Measurements from ENCODE around the gene CYP1A2. TPM values are rescaled to one million over a fixed set of nuclear protein-coding genes. Genes with fewer than 3 reads are reported as not detected.

The CYP1A2 gene
- total RNA-seq, 2 experiments from 2014 or later, result not detected

GRCh38 chr15:74788042-74788682 is 39.5 kb downstream of the CYP1A2 start:
- Mint-ChIP-seq H3K27ac (peak overlapping the region; percentile 99), H3K9me3 (no peaks in the 10 kb centered on the region), H3K4me1 (peaks cover 65% of the 10 kb centered on the region), H3K36me3 (peaks cover 65% of the 10 kb centered on the region), H3K27me3 (no peaks in the 10 kb centered on the region), H3K4me3 (peak overlapping the region; percentile 89)
- DNase-seq, result no peak

GRCh38 chr15:74788683-74789151 is 40.1 kb downstream of the CYP1A2 start:
- Mint-ChIP-seq H3K4me3 (peak overlapping the region; percentile 89), H3K4me1 (peaks cover 70% of the 10 kb centered on the region), H3K27me3 (no peaks in the 10 kb centered on the region), H3K36me3 (peaks cover 59% of the 10 kb centered on the region), H3K9me3 (no peaks in the 10 kb centered on the region), H3K27ac (peak overlapping the region; percentile 99)
- peak; percentile 69 for DNase-seq

- H3K9me3 Mint-ChIP-seq, result no peaks in the 10 kb centered on the region
- no peak for DNase-seq
- peak overlapping the region; percentile 89 for H3K4me3 Mint-ChIP-seq
- no peaks in the 10 kb centered on the region for H3K27me3 Mint-ChIP-seq
- H3K4me1 Mint-ChIP-seq, result peaks cover 72% of the 10 kb centered on the region
- peak overlapping the region; percentile 99 for H3K27ac Mint-ChIP-seq
- peaks cover 55% of the 10 kb centered on the region for H3K36me3 Mint-ChIP-seq
Measured at GRCh38 chr15:74789171-74789631, 40.6 kb downstream of the CYP1A2 start.

GRCh38 chr15:74789741-74790079 is 41.1 kb downstream of the CYP1A2 start:
- H3K36me3 Mint-ChIP-seq, result peaks cover 51% of the 10 kb centered on the region

GRCh38 chr15:74790080-74790916 is 41.7 kb downstream of the CYP1A2 start:
- peak; percentile 64 for DNase-seq
- Mint-ChIP-seq H3K27me3 (no peaks in the 10 kb centered on the region), H3K4me1 (peaks cover 78% of the 10 kb centered on the region), H3K27ac (peak overlapping the region; percentile 99), H3K36me3 (peaks cover 47% of the 10 kb centered on the region), H3K9me3 (no peaks in the 10 kb centered on the region), H3K4me3 (peak overlapping the region; percentile 89)

More at GRCh38 chr15:74789741-74790079, 41.1 kb downstream of the CYP1A2 start:
- H3K4me1 Mint-ChIP-seq, result peaks cover 76% of the 10 kb centered on the region
- H3K27ac Mint-ChIP-seq, result peak overlapping the region; percentile 99
- no peaks in the 10 kb centered on the region for H3K27me3 Mint-ChIP-seq
- no peaks in the 10 kb centered on the region for H3K9me3 Mint-ChIP-seq
- peak overlapping the region; percentile 89 for H3K4me3 Mint-ChIP-seq
- no peak for DNase-seq

GRCh38 chr15:74791007-74791406 is 42.4 kb downstream of the CYP1A2 start:
- no peaks in the 10 kb centered on the region for H3K9me3 Mint-ChIP-seq
- peak overlapping the region; percentile 99 for H3K27ac Mint-ChIP-seq
- H3K27me3 Mint-ChIP-seq, result no peaks in the 10 kb centered on the region
- H3K4me3 Mint-ChIP-seq, result peak overlapping the region; percentile 49
- H3K4me1 Mint-ChIP-seq, result peaks cover 83% of the 10 kb centered on the region
- DNase-seq, result no peak
- peaks cover 43% of the 10 kb centered on the region for H3K36me3 Mint-ChIP-seq

- Mint-ChIP-seq H3K4me1 (peaks cover 86% of the 10 kb centered on the region), H3K9me3 (no peaks in the 10 kb centered on the region), H3K4me3 (peak overlapping the region; percentile 49), H3K27me3 (no peaks in the 10 kb centered on the region), H3K36me3 (peaks cover 45% of the 10 kb centered on the region), H3K27ac (peak overlapping the region; percentile 89)
- DNase-seq, result no peak
Measured at GRCh38 chr15:74791667-74792066, 43.0 kb downstream of the CYP1A2 start.

GRCh38 chr15:74792227-74793016 is 43.8 kb downstream of the CYP1A2 start:
- Mint-ChIP-seq H3K27ac (peak overlapping the region; percentile 89), H3K36me3 (peaks cover 44% of the 10 kb centered on the region), H3K9me3 (no peaks in the 10 kb centered on the region), H3K4me3 (peak overlapping the region; percentile 49), H3K4me1 (peaks cover 82% of the 10 kb centered on the region), H3K27me3 (no peaks in the 10 kb centered on the region)
- DNase-seq, result no peak

- H3K27ac Mint-ChIP-seq, result peak overlapping the region; percentile 89
- H3K4me1 Mint-ChIP-seq, result peaks cover 82% of the 10 kb centered on the region
- peaks cover 42% of the 10 kb centered on the region for H3K36me3 Mint-ChIP-seq
- DNase-seq, result peak; percentile 75
- peak overlapping the region; percentile 8 for H3K4me3 Mint-ChIP-seq
- no peaks in the 10 kb centered on the region for H3K27me3 Mint-ChIP-seq
- H3K9me3 Mint-ChIP-seq, result no peaks in the 10 kb centered on the region
Measured at GRCh38 chr15:74793135-74794028, 44.7 kb downstream of the CYP1A2 start.

GRCh38 chr15:74794248-74794969 is 45.8 kb downstream of the CYP1A2 start:
- DNase-seq, result no peak
- no peaks in the 10 kb centered on the region for H3K27me3 Mint-ChIP-seq
- peak overlapping the region; percentile 88 for H3K27ac Mint-ChIP-seq
- peak overlapping the region; percentile 45 for H3K4me3 Mint-ChIP-seq
- H3K4me1 Mint-ChIP-seq, result peaks cover 84% of the 10 kb centered on the region
- no peaks in the 10 kb centered on the region for H3K9me3 Mint-ChIP-seq
- peaks cover 37% of the 10 kb centered on the region for H3K36me3 Mint-ChIP-seq

- Mint-ChIP-seq H3K36me3 (peaks cover 36% of the 10 kb centered on the region), H3K9me3 (no peaks in the 10 kb centered on the region), H3K27ac (peak overlapping the region; percentile 88), H3K4me3 (peak overlapping the region; percentile 45), H3K4me1 (peaks cover 84% of the 10 kb centered on the region), H3K27me3 (no peaks in the 10 kb centered on the region)
- no peak for DNase-seq
Measured at GRCh38 chr15:74794970-74795349, 46.3 kb downstream of the CYP1A2 start.

- H3K36me3 Mint-ChIP-seq, result peaks cover 36% of the 10 kb centered on the region
- H3K27ac Mint-ChIP-seq, result peak overlapping the region; percentile 91
- peak overlapping the region; percentile 68 for H3K4me3 Mint-ChIP-seq
- no peaks in the 10 kb centered on the region for H3K9me3 Mint-ChIP-seq
- no peaks in the 10 kb centered on the region for H3K27me3 Mint-ChIP-seq
- DNase-seq, result no peak
- peaks cover 81% of the 10 kb centered on the region for H3K4me1 Mint-ChIP-seq
Measured at GRCh38 chr15:74795966-74796625, 47.5 kb downstream of the CYP1A2 start.

All from activated naive CD8-positive, alpha-beta T cell treated with anti-CD3 and anti-CD28 coated beads for 36 hours (primary cell).